K562 (cell line): ENCODE data around the gene HIVEP2. TPM values are rescaled to one million over a fixed set of nuclear protein-coding genes. Genes with fewer than 3 reads are reported as not detected.

Experiments
- ATAC-seq: fragments of 200-7000 bp; cut with Tn5 transposase; 3 replicates; pipeline ENCODE4 v1.9.1; 2020; ENCODE audit warnings: moderate library complexity
- BruUV-seq: library from RNA; stranded (reverse); fragments of 400-500 nt; replicated peaks from 2 replicates; lab custom pipeline; 2021; lab: Mats Ljungman, UMichigan
- CTCF ChIA-PET: fragments of 300-600 bp; formaldehyde crosslinking; extraction: SDS; loops from one replicate; lab custom pipeline; 2021; ENCODE audit warnings: low intra/inter-chr PET ratio; lab: Yijun Ruan, JAX
- POLR2A ChIA-PET: fragments of 300-600, 350-650 bp; sonication (Branson Sonifier 250); formaldehyde crosslinking; extraction: SDS; loops from one replicate; lab custom pipeline; 2021; ENCODE audit warnings: antibody characterized with exemption, inconsistent platforms; lab: Yijun Ruan, JAX
- DNase-seq, 4 experiments: peaks; one replicate each; pipeline versions ENCODE4 v3.0.0 to v3.0.0-alpha.2; 2011 to 2018; ENCODE audit warnings: low spot score in 3 of 4, mixed read lengths in 3 of 4; ENCODE audit errors: extremely low read depth in 1 of 4
- FAIRE-seq: peaks from 2 replicates; lab custom pipeline; 2011; peaks lifted over from hg19 to GRCh38; lab: Jason Lieb, UNC
- H2AFZ ChIP-seq: 2 replicates; pipeline ENCODE4 v1.6.0; 2011; ENCODE audit warnings: low read depth, low read length, control low read depth, inconsistent platforms
- H3K27ac ChIP-seq: fragments of 200-600 bp; 3 replicates; pipeline ENCODE4 v1.8.0; 2011; ENCODE audit warnings: low read depth, mild to moderate bottlenecking, control low read depth, inconsistent platforms, low read length, moderate library complexity, mixed read lengths; ENCODE audit errors: extremely low read depth
- H3K27me3 ChIP-seq, 2 experiments: fragments of 300-600 bp in 1 of 2; 2 replicates in 1 of 2; 3 replicates in 1 of 2; pipeline versions ENCODE4 v1.6.0 to v1.8.0; 2011; ENCODE audit warnings: inconsistent platforms in 2 of 2, low read length in 2 of 2, mild to moderate bottlenecking in 1 of 2, mixed read lengths in 1 of 2, moderate library complexity in 1 of 2; ENCODE audit not compliant: control insufficient read depth in 2 of 2, insufficient read depth in 2 of 2
- H3K36me3 ChIP-seq: fragments of 300-600 bp; 3 replicates; pipeline ENCODE4 v1.8.0; 2011; ENCODE audit warnings: mild to moderate bottlenecking, low read length, inconsistent platforms; ENCODE audit not compliant: control insufficient read depth, insufficient read depth
- H3K4me1 ChIP-seq, 2 experiments: fragments of 200-600 bp in 1 of 2; replicated peaks in 1 of 2; 2 replicates in 1 of 2; 3 replicates in 1 of 2; pipeline versions ENCODE4 v1.5.1 to v1.8.0; 2011; ENCODE audit warnings: inconsistent platforms in 2 of 2, low read length in 2 of 2, mild to moderate bottlenecking in 1 of 2, mixed read lengths in 1 of 2, moderate library complexity in 1 of 2; ENCODE audit not compliant: control insufficient read depth in 2 of 2, insufficient read depth in 2 of 2
- H3K4me2 ChIP-seq: 2 replicates; pipeline ENCODE4 v1.6.1; 2011; ENCODE audit warnings: low read length, control low read depth, inconsistent platforms, mixed read lengths; ENCODE audit not compliant: insufficient read depth
- H3K4me3 ChIP-seq: fragments of 200-600 bp; sonication (generic), shearing (Covaris generic); 2 replicates; pipeline ENCODE4 v1.5.1; 2016; ENCODE audit warnings: control low read depth, inconsistent platforms
- H3K79me2 ChIP-seq: fragments of 200-600 bp; 3 replicates; pipeline ENCODE4 v1.8.0; 2011; ENCODE audit warnings: low read length, inconsistent platforms; ENCODE audit not compliant: control insufficient read depth, insufficient read depth
- H3K9ac ChIP-seq, 2 experiments: 2 replicates each; pipeline versions ENCODE4 v1.6.0 to v1.6.1; 2011; ENCODE audit warnings: low read depth in 2 of 2, low read length in 2 of 2, control low read depth in 1 of 2, inconsistent platforms in 1 of 2, mild to moderate bottlenecking in 1 of 2, mixed read lengths in 1 of 2; ENCODE audit not compliant: insufficient read depth in 1 of 2
- H3K9me1 ChIP-seq: one replicate; pipeline ENCODE4 v1.6.0; 2011; ENCODE audit warnings: inconsistent platforms, mild to moderate bottlenecking, low read length, moderate library complexity; ENCODE audit not compliant: control insufficient read depth, insufficient read depth
- H3K9me3 ChIP-seq: replicated peaks from 2 replicates; pipeline ENCODE4 v1.5.1; 2011; ENCODE audit warnings: low read depth, low read length, inconsistent platforms; ENCODE audit not compliant: control insufficient read depth, insufficient read depth
- H4K20me1 ChIP-seq: replicated peaks from 2 replicates; pipeline ENCODE4 v1.6.1; 2011; ENCODE audit warnings: low read length, inconsistent platforms, mixed read lengths; ENCODE audit not compliant: control insufficient read depth, insufficient read depth
- ELF1 ChIP-seq: fragments of 200-800 bp; sonication (Bioruptor generic); IDR thresholded peaks from 2 replicates; pipeline ENCODE4 v1.6.1; 2016; ENCODE audit warnings: missing genetic modification characterization, missing compliant biosample characterization
- POLR2G ChIP-seq: fragments of 200-400 bp; formaldehyde crosslinking; IDR thresholded peaks from 2 replicates; pipeline ENCODE4 v1.6.1; 2017; ENCODE audit warnings: low read depth, mild to moderate bottlenecking, antibody characterized with exemption, low read length, moderate library complexity
- RBM34 ChIP-seq: fragments of 200-400 bp; formaldehyde crosslinking; IDR thresholded peaks from 2 replicates; pipeline ENCODE4 v1.6.1; 2018; ENCODE audit warnings: low read length, borderline replicate concordance; ENCODE audit not compliant: insufficient read depth
- TBL1XR1 ChIP-seq, 2 experiments: IDR thresholded peaks; 2 replicates each; pipeline ENCODE4 v1.6.1; 2012; ENCODE audit warnings: improper control_type of control experiment in 2 of 2, low read length in 2 of 2, mild to moderate bottlenecking in 1 of 2
- ZNF780A ChIP-seq: fragments of 250-450 bp; sonication (Bioruptor Pico); IDR thresholded peaks from 2 replicates; pipeline ENCODE4 v1.5.0; 2021; ENCODE audit warnings: mild to moderate bottlenecking
- ZNF79 ChIP-seq: fragments of 250-450 bp; sonication (Bioruptor Pico); IDR thresholded peaks from 2 replicates; pipeline ENCODE4 v1.4.0; 2020; ENCODE audit warnings: low read depth, mild to moderate bottlenecking, moderate library complexity
- WGBS: fragments of 100-300 bp; shearing (Covaris generic); methylation state at CpG from one replicate; pipeline ENCODE4 v1.1.6; 2016; ENCODE audit warnings: low coverage, mixed read lengths; ENCODE audit not compliant: insufficient coverage; ENCODE audit errors: missing lambda C conversion rate; 5-methylcytosine and 5-hydroxymethylcytosine counted together
- in situ Hi-C: fragments of 300-500 bp; cut with MboI; formaldehyde crosslinking; loops from 4 replicates; pipeline ENCODE4 v1.15.0; 2018; ENCODE audit warnings: inconsistent platforms, mixed read lengths
- intact Hi-C: fragments of 100-400 bp; cut with micrococcal nuclease; formaldehyde crosslinking; loops from 2 replicates; pipeline ENCODE4 v1.14.2; 2022
- polyA plus RNA-seq, 8 experiments: library from polyadenylated mRNA; depleted of rRNA in 4 of 8; stranded (reverse) in 5 of 8; unstranded in 3 of 8; fragments of >200 nt; fragmentation: Nextera tagmentation in 2 of 8; fragmentation: Illumina TruSeq in 1 of 8; extraction: Ambion mirVana in 2 of 8; extraction: Trizol in 1 of 8; gene quantifications; 2 replicates each; pipeline versions ENCODE4 v1.2.1 to v1.2.3, GENCODE V29; 2011 to 2014; ENCODE audit warnings: inconsistent platforms in 1 of 8, missing spikeins in 1 of 8
- total RNA-seq, 7 experiments: library from RNA; depleted of rRNA in 6 of 7; stranded (reverse); fragments of >200 nt in 6 of 7; fragmentation: Illumina TruSeq in 2 of 7; extraction: Trizol in 2 of 7; gene quantifications; 2 replicates each; pipeline versions ENCODE4 v1.2.1 to v1.2.3, GENCODE V29; 2011 to 2021; ENCODE audit warnings: low replicate concordance in 1 of 7
- TF ChIP-seq, protein P1 (sequence below): fragments of 450-650 bp; IDR thresholded peaks from 2 replicates; pipeline ENCODE4 v1.6.1; 2016
- TF ChIP-seq, protein P2 (sequence below): fragments of 250-450 bp; sonication (Bioruptor Pico); IDR thresholded peaks from 2 replicates; pipeline ENCODE4 v1.9.0; 2021; ENCODE audit warnings: mild to moderate bottlenecking, inconsistent platforms
- TF ChIP-seq, protein P3 (sequence below): sonication (generic); formaldehyde crosslinking; IDR thresholded peaks from 2 replicates; pipeline ENCODE4 v1.8.0; 2023; ENCODE audit warnings: mild to moderate bottlenecking, missing genetic modification reagents
- TF ChIP-seq, protein P4 (sequence below): fragments of 250-450 bp; sonication (Bioruptor Pico); IDR thresholded peaks from 2 replicates; pipeline ENCODE4 v1.5.0; 2020; ENCODE audit warnings: mild to moderate bottlenecking
- TF ChIP-seq, protein P5 (sequence below): fragments of 450-650 bp; IDR thresholded peaks from 2 replicates; pipeline ENCODE4 v1.6.1; 2014; ENCODE audit warnings: low read depth, mild to moderate bottlenecking, moderate library complexity, borderline replicate concordance

The HIVEP2 gene
- total and polyA plus RNA-seq, 9 of the 15 experiments (the other 6 are each of a cell fraction or from before 2014, with no cell fraction given): under 0.01 to 1.2 (median 0.31) TPM

DNA sequence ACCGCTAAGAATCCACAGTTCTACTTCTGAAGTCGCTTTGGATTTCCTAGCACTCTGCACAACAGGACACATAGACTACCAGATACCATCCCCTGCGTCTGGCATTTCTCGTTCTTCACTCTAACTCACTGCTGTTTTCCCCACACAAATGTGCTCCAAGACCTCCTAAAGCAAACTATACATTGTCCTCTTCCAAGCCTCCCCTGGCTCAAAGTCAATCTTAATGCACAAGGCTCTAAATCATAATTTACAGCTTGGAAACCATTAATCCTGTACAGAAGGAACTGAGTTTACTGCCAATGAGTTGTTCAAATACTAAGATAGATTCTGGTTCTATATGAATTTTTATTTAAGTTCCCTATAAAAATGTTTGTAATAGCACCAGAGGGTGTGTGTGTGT lies 128.5 kb downstream of the HIVEP2 start (continued):
- TF ChIP-seq, protein P1, sequence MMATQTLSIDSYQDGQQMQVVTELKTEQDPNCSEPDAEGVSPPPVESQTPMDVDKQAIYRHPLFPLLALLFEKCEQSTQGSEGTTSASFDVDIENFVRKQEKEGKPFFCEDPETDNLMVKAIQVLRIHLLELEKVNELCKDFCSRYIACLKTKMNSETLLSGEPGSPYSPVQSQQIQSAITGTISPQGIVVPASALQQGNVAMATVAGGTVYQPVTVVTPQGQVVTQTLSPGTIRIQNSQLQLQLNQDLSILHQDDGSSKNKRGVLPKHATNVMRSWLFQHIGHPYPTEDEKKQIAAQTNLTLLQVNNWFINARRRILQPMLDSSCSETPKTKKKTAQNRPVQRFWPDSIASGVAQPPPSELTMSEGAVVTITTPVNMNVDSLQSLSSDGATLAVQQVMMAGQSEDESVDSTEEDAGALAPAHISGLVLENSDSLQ: no peak
- TF ChIP-seq, protein P2, sequence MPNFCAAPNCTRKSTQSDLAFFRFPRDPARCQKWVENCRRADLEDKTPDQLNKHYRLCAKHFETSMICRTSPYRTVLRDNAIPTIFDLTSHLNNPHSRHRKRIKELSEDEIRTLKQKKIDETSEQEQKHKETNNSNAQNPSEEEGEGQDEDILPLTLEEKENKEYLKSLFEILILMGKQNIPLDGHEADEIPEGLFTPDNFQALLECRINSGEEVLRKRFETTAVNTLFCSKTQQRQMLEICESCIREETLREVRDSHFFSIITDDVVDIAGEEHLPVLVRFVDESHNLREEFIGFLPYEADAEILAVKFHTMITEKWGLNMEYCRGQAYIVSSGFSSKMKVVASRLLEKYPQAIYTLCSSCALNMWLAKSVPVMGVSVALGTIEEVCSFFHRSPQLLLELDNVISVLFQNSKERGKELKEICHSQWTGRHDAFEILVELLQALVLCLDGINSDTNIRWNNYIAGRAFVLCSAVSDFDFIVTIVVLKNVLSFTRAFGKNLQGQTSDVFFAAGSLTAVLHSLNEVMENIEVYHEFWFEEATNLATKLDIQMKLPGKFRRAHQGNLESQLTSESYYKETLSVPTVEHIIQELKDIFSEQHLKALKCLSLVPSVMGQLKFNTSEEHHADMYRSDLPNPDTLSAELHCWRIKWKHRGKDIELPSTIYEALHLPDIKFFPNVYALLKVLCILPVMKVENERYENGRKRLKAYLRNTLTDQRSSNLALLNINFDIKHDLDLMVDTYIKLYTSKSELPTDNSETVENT (CRISPR knock-in tag): no peak

DNA sequence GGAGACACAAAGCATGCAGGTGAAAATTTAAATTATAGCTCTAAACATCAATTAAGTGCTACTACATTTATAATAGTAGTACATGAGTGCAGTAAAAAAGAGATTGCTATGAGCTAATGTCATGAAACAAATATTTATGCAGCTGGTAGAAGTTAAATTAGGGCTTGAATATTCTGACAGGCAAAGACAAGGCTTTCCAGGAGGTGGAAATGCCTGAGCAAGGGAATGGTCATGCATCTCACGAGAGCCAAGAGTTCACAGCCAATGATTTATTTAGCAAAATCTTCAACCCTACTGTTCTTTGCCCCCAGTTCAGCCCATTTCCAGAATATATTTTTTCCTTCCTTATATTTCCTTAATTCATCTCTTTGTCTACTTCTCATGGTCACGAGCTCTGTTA lies 128.9 kb downstream of the HIVEP2 start:
- DNase-seq: no peak
- Histone ChIP-seq H4K20me1 (no peaks in the 10 kb centered on the region), H3K27me3 (peaks cover 0 to 5% of the 10 kb centered on the region in 2 experiments; a peak in 1 of 5 replicates), H3K4me1 (no peaks in the 10 kb centered on the region), H3K36me3 (no peaks in the 10 kb centered on the region), H2AFZ (no peak overlapping the region), H3K27ac (no peak overlapping the region), H3K9ac (no peak overlapping the region), H3K4me3 (no peak overlapping the region), H3K9me3 (no peaks in the 10 kb centered on the region), H3K9me1 (no peaks in the 10 kb centered on the region), H3K4me2 (no peak overlapping the region), H3K79me2 (no peaks in the 10 kb centered on the region)
- in situ Hi-C loops (no loop called here), intact Hi-C loops (no loop called here)
- CTCF ChIA-PET: no interaction called here
- 0% methylated on average over 2 of the region's 2 CpGs for WGBS
- no TSS peak for BruUV-seq
- POLR2A ChIA-PET: no interaction called here
- no peak for ATAC-seq
- no peak for FAIRE-seq
- TF ChIP-seq RBM34: no peak
- TF ChIP-seq, protein P3, sequence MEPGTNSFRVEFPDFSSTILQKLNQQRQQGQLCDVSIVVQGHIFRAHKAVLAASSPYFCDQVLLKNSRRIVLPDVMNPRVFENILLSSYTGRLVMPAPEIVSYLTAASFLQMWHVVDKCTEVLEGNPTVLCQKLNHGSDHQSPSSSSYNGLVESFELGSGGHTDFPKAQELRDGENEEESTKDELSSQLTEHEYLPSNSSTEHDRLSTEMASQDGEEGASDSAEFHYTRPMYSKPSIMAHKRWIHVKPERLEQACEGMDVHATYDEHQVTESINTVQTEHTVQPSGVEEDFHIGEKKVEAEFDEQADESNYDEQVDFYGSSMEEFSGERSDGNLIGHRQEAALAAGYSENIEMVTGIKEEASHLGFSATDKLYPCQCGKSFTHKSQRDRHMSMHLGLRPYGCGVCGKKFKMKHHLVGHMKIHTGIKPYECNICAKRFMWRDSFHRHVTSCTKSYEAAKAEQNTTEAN (CRISPR knock-in tag): no peak
- no peak for TF ChIP-seq ZNF780A (CRISPR knock-in tag)
- TF ChIP-seq ELF1 (tag): no peak
- no peak for TF ChIP-seq POLR2G
- TF ChIP-seq, protein P4, sequence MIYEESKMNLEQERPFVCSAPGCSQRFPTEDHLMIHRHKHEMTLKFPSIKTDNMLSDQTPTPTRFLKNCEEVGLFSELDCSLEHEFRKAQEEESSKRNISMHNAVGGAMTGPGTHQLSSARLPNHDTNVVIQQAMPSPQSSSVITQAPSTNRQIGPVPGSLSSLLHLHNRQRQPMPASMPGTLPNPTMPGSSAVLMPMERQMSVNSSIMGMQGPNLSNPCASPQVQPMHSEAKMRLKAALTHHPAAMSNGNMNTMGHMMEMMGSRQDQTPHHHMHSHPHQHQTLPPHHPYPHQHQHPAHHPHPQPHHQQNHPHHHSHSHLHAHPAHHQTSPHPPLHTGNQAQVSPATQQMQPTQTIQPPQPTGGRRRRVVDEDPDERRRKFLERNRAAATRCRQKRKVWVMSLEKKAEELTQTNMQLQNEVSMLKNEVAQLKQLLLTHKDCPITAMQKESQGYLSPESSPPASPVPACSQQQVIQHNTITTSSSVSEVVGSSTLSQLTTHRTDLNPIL (CRISPR knock-in tag): no peak
- TF ChIP-seq, protein P5, sequence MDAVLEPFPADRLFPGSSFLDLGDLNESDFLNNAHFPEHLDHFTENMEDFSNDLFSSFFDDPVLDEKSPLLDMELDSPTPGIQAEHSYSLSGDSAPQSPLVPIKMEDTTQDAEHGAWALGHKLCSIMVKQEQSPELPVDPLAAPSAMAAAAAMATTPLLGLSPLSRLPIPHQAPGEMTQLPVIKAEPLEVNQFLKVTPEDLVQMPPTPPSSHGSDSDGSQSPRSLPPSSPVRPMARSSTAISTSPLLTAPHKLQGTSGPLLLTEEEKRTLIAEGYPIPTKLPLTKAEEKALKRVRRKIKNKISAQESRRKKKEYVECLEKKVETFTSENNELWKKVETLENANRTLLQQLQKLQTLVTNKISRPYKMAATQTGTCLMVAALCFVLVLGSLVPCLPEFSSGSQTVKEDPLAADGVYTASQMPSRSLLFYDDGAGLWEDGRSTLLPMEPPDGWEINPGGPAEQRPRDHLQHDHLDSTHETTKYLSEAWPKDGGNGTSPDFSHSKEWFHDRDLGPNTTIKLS: no peak
- TF ChIP-seq TBL1XR1 (IDR thresholded peaks at IDR 0.05; ENCODE audit: low read length in 2 of 2): no peak
- TF ChIP-seq ZNF79 (CRISPR knock-in tag): no peak
